Lower leg skin (tissue), 4 donors: ENCODE data around the gene SLC9A4. TPM values are rescaled to one million over a fixed set of nuclear protein-coding genes. Genes with fewer than 3 reads are reported as not detected.

Experiments used
- DNase-seq, 2 donors: peaks; one replicate each; pipeline ENCODE4 v3.0.0-alpha.2; 2019; ENCODE audit warnings: low spot score in 2 of 2
- H3K4me3 ChIP-seq: fragments of 200-600 bp; sonication (generic); 2 replicates; pipeline ENCODE4 v1.5.1; 2017; ENCODE audit warnings: mild to moderate bottlenecking, low read depth; ENCODE audit not compliant: poor library complexity, severe bottlenecking
- CTCF ChIP-seq, 3 donors: fragments of 450-650 bp; IDR thresholded peaks; one replicate each; pipeline ENCODE4 v1.5.1; 2016; ENCODE audit warnings: antibody characterized with exemption in 3 of 3, mild to moderate bottlenecking in 3 of 3, moderate library complexity in 2 of 3
- POLR2A ChIP-seq, 2 donors: fragments of 450-650 bp; IDR thresholded peaks; one replicate each; pipeline ENCODE4 v1.6.1; 2016 to 2017; ENCODE audit warnings: antibody characterized with exemption in 2 of 2, mild to moderate bottlenecking in 1 of 2, moderate library complexity in 1 of 2
- WGBS, 2 donors: methylation state at CpG; one replicate each; pipeline ENCODE4 v1.1.5; 2018; 5-methylcytosine and 5-hydroxymethylcytosine counted together
- intact Hi-C: fragments of 100-400 bp; cut with DNase I; formaldehyde crosslinking; loops from one replicate; pipeline ENCODE4 v1.15.0; 2023; ENCODE audit warnings: low total_unique reads
- total RNA-seq, 4 donors: library from RNA; depleted of rRNA; stranded (reverse); fragments of >200 nt; gene quantifications; one replicate each; pipeline ENCODE4 v1.1.0, GENCODE V29; 2016

SLC9A4 gene
- total RNA-seq, 4 donors from 2014 or later: 0.15 to 2.7 (median 0.74) TPM; not detected in 1

DNA sequence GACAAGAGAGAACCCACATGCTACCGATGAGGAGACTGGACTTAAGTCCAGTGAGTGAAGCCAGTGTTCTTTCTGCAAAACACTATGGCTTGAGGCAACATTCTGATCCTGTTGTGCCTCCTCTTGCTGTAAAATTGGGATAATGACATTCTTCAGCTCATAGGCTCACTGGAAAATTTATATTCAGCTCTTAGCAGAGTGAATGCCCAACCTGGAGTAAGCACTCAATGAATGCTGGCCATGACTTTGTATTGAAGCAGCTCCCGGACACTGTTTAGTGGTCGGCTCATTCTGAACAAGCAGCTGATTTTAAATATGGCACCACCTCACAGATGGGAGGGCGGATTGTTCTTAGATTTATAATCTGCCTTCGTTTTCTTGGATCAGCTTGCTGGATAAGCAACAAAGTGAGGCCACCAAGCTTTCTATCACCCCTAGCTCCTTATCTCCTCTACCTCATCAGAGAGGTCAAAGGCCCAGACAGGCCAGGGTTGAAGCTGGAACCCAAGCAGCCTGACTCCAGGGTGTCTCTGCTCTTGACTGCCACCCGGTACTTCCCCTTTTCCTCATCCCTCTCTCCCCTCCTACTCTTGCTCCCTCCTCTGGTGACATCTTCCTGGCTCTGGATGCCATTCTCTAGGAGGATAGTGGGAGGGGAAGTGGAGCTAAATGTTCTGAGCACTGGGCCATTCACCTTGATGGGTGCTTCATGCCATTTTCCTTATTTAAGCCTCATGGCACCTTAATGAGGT lies 11.5 kb downstream of the SLC9A4 start:
- TF ChIP-seq POLR2A (IDR thresholded peaks at IDR 0.05) (no peak), CTCF (IDR thresholded peaks at IDR 0.05) (no peak)
- intact Hi-C loops: no loop called here
- no peak overlapping the region for H3K4me3 ChIP-seq
- 84 to 90% methylated on average over 6 of the region's 6 CpGs for WGBS, 2 donors
- no peak for DNase-seq

GRCh38 chr2:102485147-102485785 lies 12.2 kb downstream of the SLC9A4 start:
- no peak overlapping the region for H3K4me3 ChIP-seq
- TF ChIP-seq CTCF (IDR thresholded peaks at IDR 0.05) (no peak), POLR2A (IDR thresholded peaks at IDR 0.05) (no peak)
- intact Hi-C loops: no loop called here
- no peak for DNase-seq
- 67 to 71% methylated on average over 5 of the region's 5 CpGs for WGBS, 2 donors

DNA sequence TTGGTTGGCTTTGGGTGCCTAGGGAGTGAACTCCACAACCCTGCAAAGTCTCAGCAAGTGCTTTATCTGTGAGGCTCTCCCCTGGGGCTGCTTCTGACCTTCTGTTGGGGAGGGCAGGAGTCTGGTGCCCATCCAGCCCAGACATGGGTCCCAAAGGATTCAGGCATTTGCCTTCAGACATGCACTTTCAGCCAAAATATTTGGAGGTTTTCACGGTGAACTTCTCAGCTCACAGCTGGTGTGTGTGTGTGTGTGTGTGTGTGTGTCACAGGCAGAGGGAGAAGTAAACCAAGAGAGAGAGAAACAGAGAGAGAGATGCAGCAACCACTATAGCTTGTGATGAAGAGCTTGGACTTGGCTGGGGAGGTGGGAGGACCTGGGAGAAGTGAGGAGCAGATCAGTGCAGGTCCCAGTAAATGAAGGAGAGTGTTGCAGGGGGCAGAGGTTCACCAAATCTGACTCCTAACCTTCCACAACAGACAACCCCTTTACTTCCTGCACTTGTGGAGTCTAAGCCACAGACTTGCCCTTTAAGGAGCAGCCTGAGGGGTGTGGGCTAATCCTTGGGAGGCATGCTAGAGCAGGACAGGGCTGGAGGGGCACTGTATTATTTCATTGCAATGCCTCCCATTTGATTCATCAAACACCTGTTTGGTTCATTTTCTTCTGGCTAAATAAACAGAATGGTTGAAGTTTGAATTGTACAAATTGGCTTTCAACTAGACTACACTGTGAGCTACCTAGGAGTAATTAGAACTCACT lies 14.1 kb downstream of the SLC9A4 start:
- H3K4me3 ChIP-seq: no peak overlapping the region
- intact Hi-C loops: no loop called here
- TF ChIP-seq CTCF (IDR thresholded peaks at IDR 0.05): no peak
- TF ChIP-seq POLR2A (IDR thresholded peaks at IDR 0.05): no peak
- 17 to 23% methylated on average over 1 of the region's 1 CpG for WGBS, 2 donors
- DNase-seq: peak in 1 of 2 donors; percentile 15

GRCh38 chr2:102487761-102488462 lies 14.9 kb downstream of the SLC9A4 start:
- intact Hi-C loops: no loop called here
- no peak overlapping the region for H3K4me3 ChIP-seq
- 23 to 26% methylated on average over 8 of the region's 8 CpGs for WGBS, 2 donors

More at GRCh38 chr2:102487761-102488462, 14.9 kb downstream of the SLC9A4 start:
- DNase-seq: peak; percentile 27 to 37
- TF ChIP-seq POLR2A (IDR thresholded peaks at IDR 0.05): no peak
- no peak for TF ChIP-seq CTCF (IDR thresholded peaks at IDR 0.05)
